ENCODE data around the gene KRT79.

KRT79 gene

DNA sequence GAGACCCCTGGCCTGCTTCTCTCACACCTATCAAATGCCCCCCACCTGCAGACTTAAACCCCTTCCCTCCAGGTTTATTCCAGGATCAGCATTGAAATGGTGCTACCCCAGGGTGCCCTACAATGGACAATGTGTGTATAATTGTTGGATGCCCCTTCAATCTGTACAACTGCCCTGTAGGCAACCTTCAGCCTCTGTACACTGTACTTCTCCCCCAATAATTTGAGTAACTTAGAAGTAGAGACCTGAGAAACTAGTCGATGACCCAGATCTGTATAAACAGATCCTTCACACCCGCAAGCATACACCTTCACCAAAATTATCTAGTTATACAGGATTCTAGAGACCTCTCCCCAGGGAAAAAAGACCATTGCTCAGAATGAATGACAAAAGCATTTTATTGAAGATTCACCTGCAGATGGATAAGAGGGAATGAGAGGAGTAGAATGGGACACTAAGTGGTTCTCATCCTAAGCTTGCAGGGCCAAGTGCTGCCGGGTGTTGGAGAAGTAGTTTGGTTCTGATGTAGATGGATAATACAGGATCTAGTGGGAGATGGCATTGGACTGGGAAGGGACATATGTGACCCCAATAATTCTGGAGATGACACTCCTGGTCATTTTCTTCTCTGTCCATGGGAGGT is 27.8 kb downstream of the KRT79 start:
- H3K9ac ChIP-seq (ENCODE audit: low read length): no peak overlapping the region
- no peak overlapping the region for H3K4me3 ChIP-seq (ENCODE audit: low read length)
- peaks cover 9% of the 10 kb centered on the region for H3K4me1 ChIP-seq (ENCODE audit: control insufficient read depth, low read depth, low read length)
- H3K27me3 ChIP-seq (ENCODE audit: control insufficient read depth, insufficient read depth, low read length): no peaks in the 10 kb centered on the region
- no peak overlapping the region for H3K27ac ChIP-seq (ENCODE audit: low read length)
- no peaks in the 10 kb centered on the region for H3K9me3 ChIP-seq (ENCODE audit: control insufficient read depth, low read depth, low read length)
- no peaks in the 10 kb centered on the region for H3K36me3 ChIP-seq (ENCODE audit: control insufficient read depth, low read depth, low read length)

DNA sequence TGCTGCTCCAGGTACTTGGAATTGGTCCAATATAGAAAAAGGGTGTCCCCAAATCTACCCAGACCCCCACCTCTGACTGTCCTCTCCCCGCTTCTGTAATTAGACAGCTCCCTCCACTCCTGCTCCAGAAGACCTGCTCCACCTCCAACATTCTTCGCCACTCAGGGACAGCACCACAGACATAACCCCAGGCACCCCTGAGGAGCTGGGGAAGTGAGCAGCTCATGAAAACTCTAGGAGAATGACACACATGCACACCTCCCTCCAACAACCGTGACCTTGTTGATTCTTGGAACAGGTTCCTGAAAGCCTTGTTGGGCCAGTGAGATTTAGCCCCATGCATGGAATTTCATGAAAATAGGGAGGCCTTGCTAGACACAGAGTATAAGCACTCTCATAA is 28.4 kb downstream of the KRT79 start:
- H3K4me1 ChIP-seq (ENCODE audit: control insufficient read depth, low read depth, low read length): peaks cover 9% of the 10 kb centered on the region
- H3K36me3 ChIP-seq (ENCODE audit: control insufficient read depth, low read depth, low read length): no peaks in the 10 kb centered on the region
- no peak overlapping the region for H3K27ac ChIP-seq (ENCODE audit: low read length)
- no peaks in the 10 kb centered on the region for H3K9me3 ChIP-seq (ENCODE audit: control insufficient read depth, low read depth, low read length)
- no peak overlapping the region for H3K9ac ChIP-seq (ENCODE audit: low read length)
- H3K4me3 ChIP-seq (ENCODE audit: low read length): no peak overlapping the region
- no peaks in the 10 kb centered on the region for H3K27me3 ChIP-seq (ENCODE audit: control insufficient read depth, insufficient read depth, low read length)

DNA sequence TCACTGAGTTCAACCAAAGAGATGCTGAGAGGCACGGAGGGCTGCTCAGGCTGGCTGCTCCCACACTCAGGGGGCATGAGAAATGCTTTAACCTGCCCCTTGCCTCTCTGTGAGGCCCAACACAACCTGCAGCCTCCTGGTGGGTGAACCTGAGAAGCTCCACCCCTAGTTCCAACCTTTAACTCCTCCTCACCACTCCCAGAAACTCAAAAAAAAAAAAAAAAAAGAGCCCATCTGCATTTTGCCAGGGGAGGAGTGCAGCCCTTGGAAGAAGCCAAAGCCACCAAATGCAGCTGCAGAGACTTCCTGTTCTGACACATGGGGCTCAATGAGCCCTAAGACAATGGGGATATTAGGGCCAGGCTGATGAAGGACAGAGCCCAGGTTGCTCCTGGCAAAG is 29.1 kb downstream of the KRT79 start:
- H3K9ac ChIP-seq (ENCODE audit: low read length): no peak overlapping the region
- peaks cover 14% of the 10 kb centered on the region for H3K4me1 ChIP-seq (ENCODE audit: control insufficient read depth, low read depth, low read length)
- no peaks in the 10 kb centered on the region for H3K36me3 ChIP-seq (ENCODE audit: control insufficient read depth, low read depth, low read length)
- no peak overlapping the region for H3K27ac ChIP-seq (ENCODE audit: low read length)
- no peaks in the 10 kb centered on the region for H3K27me3 ChIP-seq (ENCODE audit: control insufficient read depth, insufficient read depth, low read length)
- no peaks in the 10 kb centered on the region for H3K9me3 ChIP-seq (ENCODE audit: control insufficient read depth, low read depth, low read length)
- no peak overlapping the region for H3K4me3 ChIP-seq (ENCODE audit: low read length)

DNA sequence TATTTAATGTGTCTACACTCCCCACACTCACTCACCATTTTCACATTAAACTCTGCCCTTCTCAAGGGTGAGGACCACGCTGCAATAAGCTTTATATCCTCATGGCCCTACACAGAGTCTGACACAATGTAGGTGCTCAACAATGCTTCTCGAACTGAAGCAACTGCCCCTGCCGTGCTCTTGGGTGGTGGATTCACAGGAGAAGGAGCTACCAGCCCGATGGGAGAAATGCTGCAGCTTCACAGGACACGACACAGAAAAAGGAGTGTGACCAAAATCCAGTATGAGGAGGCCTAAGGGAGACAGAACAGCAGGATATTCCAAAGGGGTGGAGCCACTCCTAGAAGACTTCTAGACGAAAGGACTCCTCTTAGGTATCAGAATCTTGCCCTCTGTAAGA is 31.7 kb downstream of the KRT79 start:
- Histone ChIP-seq H3K36me3 (ENCODE audit: control insufficient read depth, low read depth, low read length) (no peaks in the 10 kb centered on the region), H3K27ac (ENCODE audit: low read length) (no peak overlapping the region), H3K27me3 (ENCODE audit: control insufficient read depth, insufficient read depth, low read length) (no peaks in the 10 kb centered on the region), H3K9ac (ENCODE audit: low read length) (no peak overlapping the region), H3K4me3 (ENCODE audit: low read length) (no peak overlapping the region), H3K9me3 (ENCODE audit: control insufficient read depth, low read depth, low read length) (no peaks in the 10 kb centered on the region), H3K4me1 (ENCODE audit: control insufficient read depth, low read depth, low read length) (peaks cover 14% of the 10 kb centered on the region)

DNA sequence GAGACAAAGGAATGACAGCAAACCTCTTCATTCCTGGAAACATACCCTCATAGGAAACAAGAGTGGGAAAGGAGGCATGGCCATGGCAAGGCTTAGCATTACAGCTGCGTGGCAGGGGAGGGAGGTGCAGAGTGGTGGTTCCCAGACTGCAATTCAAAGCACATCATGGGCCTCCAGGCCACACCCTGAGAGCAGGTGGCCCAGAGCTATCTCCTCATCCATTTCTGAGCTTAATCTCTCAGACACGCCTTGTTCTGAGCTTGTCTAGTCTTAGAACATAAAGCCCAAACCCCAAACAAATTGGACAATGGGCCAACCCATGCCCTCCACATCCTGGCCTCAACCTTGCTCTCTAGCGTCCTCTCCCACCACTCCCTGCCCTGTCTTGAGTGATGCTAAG is 32.3 kb downstream of the KRT79 start:
- no peak overlapping the region for H3K4me3 ChIP-seq (ENCODE audit: low read length)
- H3K36me3 ChIP-seq (ENCODE audit: control insufficient read depth, low read depth, low read length): no peaks in the 10 kb centered on the region
- no peaks in the 10 kb centered on the region for H3K9me3 ChIP-seq (ENCODE audit: control insufficient read depth, low read depth, low read length)
- H3K9ac ChIP-seq (ENCODE audit: low read length): no peak overlapping the region
- no peak overlapping the region for H3K27ac ChIP-seq (ENCODE audit: low read length)
- H3K27me3 ChIP-seq (ENCODE audit: control insufficient read depth, insufficient read depth, low read length): no peaks in the 10 kb centered on the region
- peaks cover 14% of the 10 kb centered on the region for H3K4me1 ChIP-seq (ENCODE audit: control insufficient read depth, low read depth, low read length)

DNA sequence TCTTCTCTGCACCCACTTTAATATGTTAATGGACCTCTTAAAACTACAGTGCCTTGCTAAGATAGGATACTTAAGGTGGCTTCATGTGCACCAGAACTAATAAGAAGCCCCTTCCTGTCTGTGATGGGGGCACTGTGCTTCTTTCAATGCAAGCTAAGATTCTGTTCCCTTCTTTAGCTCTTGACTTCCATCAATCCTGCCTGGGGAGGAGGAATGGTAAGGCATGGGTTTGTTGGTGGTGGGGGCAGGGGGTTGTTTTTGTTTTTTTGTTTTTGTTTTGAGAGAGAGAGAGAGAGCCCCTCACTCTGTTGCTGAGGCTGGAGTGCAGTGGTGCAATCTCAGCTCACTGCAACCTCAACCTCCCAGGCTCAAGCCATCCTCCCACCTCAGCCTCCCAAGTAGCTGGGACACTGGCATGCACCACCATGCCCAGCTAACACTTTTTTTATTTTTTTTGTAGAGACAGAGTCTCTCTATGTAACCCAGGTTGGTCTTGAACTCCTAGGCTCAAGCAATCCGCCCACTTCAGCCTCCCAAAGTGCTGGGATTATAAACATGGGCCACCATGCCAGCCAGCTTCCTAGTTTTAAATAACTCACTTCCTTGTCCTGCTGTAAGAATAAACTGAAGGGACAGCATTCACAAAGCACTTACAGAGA is 33.7 kb downstream of the KRT79 start:
- Histone ChIP-seq H3K27me3 (ENCODE audit: control insufficient read depth, insufficient read depth, low read length) (no peaks in the 10 kb centered on the region), H3K36me3 (ENCODE audit: control insufficient read depth, low read depth, low read length) (no peaks in the 10 kb centered on the region), H3K9me3 (ENCODE audit: control insufficient read depth, low read depth, low read length) (no peaks in the 10 kb centered on the region), H3K9ac (ENCODE audit: low read length) (no peak overlapping the region), H3K27ac (ENCODE audit: low read length) (no peak overlapping the region), H3K4me3 (ENCODE audit: low read length) (no peak overlapping the region), H3K4me1 (ENCODE audit: control insufficient read depth, low read depth, low read length) (peaks cover 8% of the 10 kb centered on the region)

DNA sequence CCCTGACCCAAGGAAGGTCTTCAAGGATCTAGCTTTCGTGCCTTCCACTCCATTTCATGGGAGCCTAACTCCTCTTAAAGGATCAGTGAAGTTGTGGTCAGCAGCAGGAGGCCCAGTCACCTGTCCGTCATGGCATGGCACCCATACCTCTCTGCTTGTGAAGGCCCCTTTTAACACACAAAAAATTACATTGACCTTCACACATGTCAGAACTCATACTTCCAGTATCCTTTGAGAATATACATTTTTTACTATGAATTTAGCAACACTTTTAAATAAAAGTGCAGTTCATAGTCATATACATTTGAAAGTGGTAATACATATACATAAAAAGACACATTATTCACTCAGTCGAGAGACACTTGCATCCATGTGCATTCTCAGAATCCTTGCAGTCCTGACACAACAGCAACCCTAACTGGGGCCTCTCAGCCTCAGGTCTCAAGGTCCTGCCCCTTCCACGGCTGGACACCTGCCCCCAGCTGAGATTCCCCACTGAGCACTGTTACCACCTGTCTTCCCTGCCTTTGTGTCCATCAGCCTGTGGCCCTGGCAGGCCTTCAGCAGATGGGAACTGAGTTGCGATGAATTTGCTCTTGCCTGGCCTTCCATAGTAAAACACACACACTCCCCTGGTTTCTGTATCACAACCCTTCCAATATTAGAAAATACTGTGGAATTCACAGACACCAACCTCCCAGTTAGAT is 34.5 kb downstream of the KRT79 start:
- Histone ChIP-seq H3K9me3 (ENCODE audit: control insufficient read depth, low read depth, low read length) (no peaks in the 10 kb centered on the region), H3K4me3 (ENCODE audit: low read length) (no peak overlapping the region), H3K9ac (ENCODE audit: low read length) (no peak overlapping the region), H3K36me3 (ENCODE audit: control insufficient read depth, low read depth, low read length) (no peaks in the 10 kb centered on the region), H3K4me1 (ENCODE audit: control insufficient read depth, low read depth, low read length) (peaks cover 5% of the 10 kb centered on the region), H3K27ac (ENCODE audit: low read length) (no peak overlapping the region), H3K27me3 (ENCODE audit: control insufficient read depth, insufficient read depth, low read length) (no peaks in the 10 kb centered on the region)

DNA sequence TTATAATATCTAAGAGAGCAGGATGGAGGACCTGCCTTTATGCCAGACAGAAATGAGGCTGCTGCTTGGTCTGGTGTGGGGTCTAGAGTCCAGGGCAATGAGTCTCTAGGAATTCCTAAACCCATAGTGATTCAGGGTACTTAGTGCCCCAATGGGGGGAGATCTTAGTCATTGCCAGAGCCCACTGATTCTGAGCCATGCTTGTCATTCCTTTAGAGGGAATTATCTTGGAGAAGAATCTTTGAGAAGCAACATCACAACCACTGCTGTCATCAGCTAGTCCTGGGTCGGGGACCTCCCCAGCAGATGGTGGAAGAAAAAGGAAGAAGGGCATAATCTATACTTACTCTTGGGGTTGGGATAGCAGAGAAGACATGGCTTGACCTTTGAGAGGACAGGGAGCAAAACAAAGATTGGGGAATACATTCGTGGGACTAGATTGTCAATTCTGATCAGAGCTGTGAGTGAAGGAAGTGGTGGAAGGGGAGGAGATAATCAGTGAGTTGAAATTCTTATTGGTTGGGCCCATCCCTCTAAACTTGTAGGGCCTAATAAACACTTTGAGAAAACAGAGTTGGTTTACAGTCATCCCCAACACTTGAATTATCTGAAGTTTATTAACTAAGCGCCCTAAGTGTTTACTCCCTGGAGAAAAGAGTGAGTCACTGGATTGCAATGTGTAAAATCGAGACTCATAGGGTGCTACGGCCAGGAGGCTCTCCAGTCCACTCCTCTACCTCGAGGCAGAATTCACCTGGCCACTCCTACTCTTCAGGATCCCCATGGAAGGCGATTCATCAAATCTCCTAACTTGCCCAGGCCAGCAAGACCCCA is 35.2 kb downstream of the KRT79 start:
- Histone ChIP-seq H3K27me3 (ENCODE audit: control insufficient read depth, insufficient read depth, low read length) (no peaks in the 10 kb centered on the region), H3K9me3 (ENCODE audit: control insufficient read depth, low read depth, low read length) (no peaks in the 10 kb centered on the region), H3K4me1 (ENCODE audit: control insufficient read depth, low read depth, low read length) (peaks cover 5% of the 10 kb centered on the region), H3K9ac (ENCODE audit: low read length) (no peak overlapping the region), H3K4me3 (ENCODE audit: low read length) (no peak overlapping the region), H3K27ac (ENCODE audit: low read length) (no peak overlapping the region), H3K36me3 (ENCODE audit: control insufficient read depth, low read depth, low read length) (no peaks in the 10 kb centered on the region)

DNA sequence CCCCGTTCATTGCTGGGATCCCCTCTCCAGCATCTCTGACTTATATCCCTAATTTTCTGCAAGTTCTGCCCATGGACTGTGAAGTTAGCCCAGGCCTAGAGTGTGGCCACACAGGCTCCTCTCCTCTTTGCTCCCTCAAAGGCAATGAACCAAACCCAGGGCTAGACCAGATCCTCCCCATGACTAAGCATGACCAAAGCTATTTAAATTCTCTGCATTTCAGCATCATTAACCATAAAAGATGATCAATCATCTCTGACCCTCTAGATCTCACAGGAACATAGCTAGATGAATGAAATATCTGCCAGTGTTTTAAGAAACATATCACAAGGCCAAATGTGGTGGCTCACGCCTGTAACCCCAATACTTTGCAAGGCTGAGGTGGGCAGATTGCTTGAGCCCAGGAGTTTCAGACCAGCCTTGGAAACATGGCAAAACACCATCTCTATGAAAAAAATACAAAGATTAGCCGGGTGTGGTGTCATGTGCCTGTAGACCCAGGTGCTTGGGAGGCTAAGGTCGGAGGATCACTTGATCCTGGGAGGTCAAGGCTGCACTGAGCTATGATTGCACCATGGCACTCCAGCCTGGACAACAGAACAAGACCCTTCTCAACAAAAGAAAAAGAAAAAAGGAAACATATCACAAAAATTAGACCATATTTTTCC is 36.0 kb downstream of the KRT79 start:
- H3K9me3 ChIP-seq (ENCODE audit: control insufficient read depth, low read depth, low read length): no peaks in the 10 kb centered on the region
- no peaks in the 10 kb centered on the region for H3K36me3 ChIP-seq (ENCODE audit: control insufficient read depth, low read depth, low read length)
- no peak overlapping the region for H3K9ac ChIP-seq (ENCODE audit: low read length)
- no peak overlapping the region for H3K27ac ChIP-seq (ENCODE audit: low read length)
- peaks cover 5% of the 10 kb centered on the region for H3K4me1 ChIP-seq (ENCODE audit: control insufficient read depth, low read depth, low read length)
- no peak overlapping the region for H3K4me3 ChIP-seq (ENCODE audit: low read length)
- no peaks in the 10 kb centered on the region for H3K27me3 ChIP-seq (ENCODE audit: control insufficient read depth, insufficient read depth, low read length)

DNA sequence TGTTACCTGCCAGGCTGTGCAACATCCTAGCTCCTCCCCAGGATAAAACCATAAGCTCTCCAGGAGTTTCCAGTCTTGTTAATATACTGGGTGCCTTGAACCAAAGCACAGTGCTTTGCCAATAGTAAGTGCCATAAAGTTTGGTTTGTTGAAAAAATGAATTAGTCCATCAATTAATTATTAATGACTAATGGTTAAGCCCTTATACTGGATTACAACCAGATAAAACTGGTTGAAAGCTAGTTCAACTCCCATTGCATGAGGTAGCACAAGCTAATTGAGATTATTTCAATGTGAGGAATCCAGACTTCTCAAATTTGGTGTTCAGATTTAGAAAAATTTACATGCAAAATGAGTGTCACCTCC is 36.6 kb downstream of the KRT79 start:
- no peaks in the 10 kb centered on the region for H3K27me3 ChIP-seq (ENCODE audit: control insufficient read depth, insufficient read depth, low read length)
- H3K4me1 ChIP-seq (ENCODE audit: control insufficient read depth, low read depth, low read length): peaks cover 5% of the 10 kb centered on the region
- no peak overlapping the region for H3K27ac ChIP-seq (ENCODE audit: low read length)
- H3K36me3 ChIP-seq (ENCODE audit: control insufficient read depth, low read depth, low read length): no peaks in the 10 kb centered on the region
- no peak overlapping the region for H3K9ac ChIP-seq (ENCODE audit: low read length)
- H3K4me3 ChIP-seq (ENCODE audit: low read length): no peak overlapping the region
- H3K9me3 ChIP-seq (ENCODE audit: control insufficient read depth, low read depth, low read length): no peaks in the 10 kb centered on the region

Measured in iPS-18a (cell line).